MM.1S (cell line): ENCODE data around the gene PLEKHG5.

Experiments
- DNase-seq: peaks from one replicate; pipeline ENCODE4 v3.0.0-alpha.2; 2015
- H2AFZ ChIP-seq: fragments of 300-600 bp; sonication (generic); 2 replicates; pipeline ENCODE4 v1.6.0; 2016; ENCODE audit warnings: antibody characterized with exemption, low read length
- H3F3A ChIP-seq: fragments of 300-600 bp; sonication (generic); 2 replicates; pipeline ENCODE4 v1.6.1; 2016; ENCODE audit warnings: mild to moderate bottlenecking, antibody characterized with exemption, low read length, moderate library complexity, mixed read lengths; ENCODE audit not compliant: insufficient read depth
- H3K27ac ChIP-seq: fragments of 300-600 bp; sonication (generic); 2 replicates; pipeline ENCODE4 v1.5.1; 2016; ENCODE audit warnings: mild to moderate bottlenecking, low read length
- H3K27me3 ChIP-seq: fragments of 300-600 bp; sonication (generic); replicated peaks from 2 replicates; pipeline ENCODE4 v1.6.0; 2016; ENCODE audit warnings: low read length; ENCODE audit not compliant: insufficient read depth
- H3K36me3 ChIP-seq: fragments of 300-600 bp; sonication (generic); replicated peaks from 2 replicates; pipeline ENCODE4 v1.6.1; 2016; ENCODE audit warnings: mild to moderate bottlenecking, low read length, mixed read lengths; ENCODE audit not compliant: insufficient read depth
- H3K4me1 ChIP-seq: fragments of 300-600 bp; sonication (generic); 2 replicates; pipeline ENCODE4 v1.6.1; 2016; ENCODE audit warnings: low read length, mixed read lengths
- H3K4me2 ChIP-seq: fragments of 300-600 bp; sonication (generic); 2 replicates; pipeline ENCODE4 v1.6.0; 2016; ENCODE audit warnings: low read depth, low read length
- H3K4me3 ChIP-seq: fragments of 300-600 bp; sonication (generic); 2 replicates; pipeline ENCODE4 v1.5.1; 2016; ENCODE audit warnings: low read length, mixed read lengths
- H3K79me2 ChIP-seq: fragments of 300-600 bp; sonication (generic); 2 replicates; pipeline ENCODE4 v1.6.1; 2016; ENCODE audit warnings: mixed run types, low read length, mixed read lengths
- H3K9ac ChIP-seq: fragments of 300-600 bp; sonication (generic); 2 replicates; pipeline ENCODE4 v1.6.1; 2016; ENCODE audit warnings: low read length, mixed read lengths
- H3K9me2 ChIP-seq: fragments of 300-600 bp; sonication (generic); replicated peaks from 2 replicates; pipeline ENCODE4 v1.6.1; 2016; ENCODE audit warnings: mild to moderate bottlenecking, low read length, mixed read lengths; ENCODE audit not compliant: insufficient read depth
- H3K9me3 ChIP-seq: fragments of 300-600 bp; sonication (generic); replicated peaks from 2 replicates; pipeline ENCODE4 v1.6.1; 2016; ENCODE audit warnings: mild to moderate bottlenecking, low read length, mixed read lengths; ENCODE audit not compliant: insufficient read depth
- H4K20me1 ChIP-seq: fragments of 300-600 bp; sonication (generic); 2 replicates; pipeline ENCODE4 v1.6.1; 2016; ENCODE audit warnings: mild to moderate bottlenecking, low read length, moderate library complexity, mixed read lengths; ENCODE audit not compliant: insufficient read depth
- CTCF ChIP-seq: fragments of 300-600 bp; sonication (generic); IDR thresholded peaks from 2 replicates; pipeline ENCODE4 v1.5.1; 2016; ENCODE audit warnings: antibody characterized with exemption, low read length, mixed read lengths
- EZH2 ChIP-seq: fragments of 300-600 bp; sonication (generic); optimal IDR thresholded peaks from 2 replicates; pipeline ENCODE3; 2017; ENCODE audit warnings: low read depth, mild to moderate bottlenecking, antibody characterized with exemption, low read length, mixed read lengths
- EZH2phosphoT487 ChIP-seq: fragments of 300-600 bp; sonication (generic); IDR thresholded peaks from 2 replicates; pipeline ENCODE4 v1.6.1; 2018; ENCODE audit warnings: antibody characterized with exemption, low read length

Gene PLEKHG5

DNA sequence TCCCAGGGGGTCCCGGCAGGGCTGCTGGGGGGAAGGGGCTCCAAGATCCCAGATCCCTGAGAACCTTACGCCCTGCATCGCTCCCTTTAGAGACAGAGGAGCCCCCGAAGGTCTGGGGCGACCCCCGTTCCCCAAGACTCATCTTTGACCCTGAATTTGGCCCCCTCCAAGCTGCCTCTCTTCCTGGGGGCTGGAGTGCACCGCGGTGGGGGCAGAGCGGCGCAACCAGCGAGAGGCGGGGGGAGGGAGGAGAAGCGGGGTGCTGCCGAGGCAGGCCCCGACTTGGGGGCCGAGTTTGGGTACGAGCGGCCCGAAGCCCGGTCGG, 5.4 kb upstream of the PLEKHG5 start:
- no peaks in the 10 kb centered on the region for H3K9me3 ChIP-seq
- peak; percentile 45 for TF ChIP-seq EZH2
- TF ChIP-seq CTCF = no peak
- no peak for TF ChIP-seq EZH2phosphoT487
- no peaks in the 10 kb centered on the region for H3K4me1 ChIP-seq
- H4K20me1 ChIP-seq = no peaks in the 10 kb centered on the region
- no peaks in the 10 kb centered on the region for H3F3A ChIP-seq
- H2AFZ ChIP-seq = no peak overlapping the region
- no peak overlapping the region for H3K4me3 ChIP-seq
- no peak for DNase-seq
- no peak overlapping the region for H3K9ac ChIP-seq
- no peak overlapping the region for H3K4me2 ChIP-seq
- H3K9me2 ChIP-seq = no peaks in the 10 kb centered on the region
- H3K27me3 ChIP-seq = peaks cover 67% of the 10 kb centered on the region
- H3K27ac ChIP-seq = no peak overlapping the region
- no peaks in the 10 kb centered on the region for H3K79me2 ChIP-seq
- H3K36me3 ChIP-seq = no peaks in the 10 kb centered on the region

- no peaks in the 10 kb centered on the region for H4K20me1 ChIP-seq
- no peaks in the 10 kb centered on the region for H3K9me2 ChIP-seq
- H3F3A ChIP-seq = no peaks in the 10 kb centered on the region
- no peak for DNase-seq
- no peak overlapping the region for H3K4me3 ChIP-seq
- H3K4me2 ChIP-seq = no peak overlapping the region
- TF ChIP-seq CTCF (no peak), EZH2 (no peak), EZH2phosphoT487 (no peak)
- H3K9me3 ChIP-seq = no peaks in the 10 kb centered on the region
- peaks cover 62% of the 10 kb centered on the region for H3K27me3 ChIP-seq
- no peaks in the 10 kb centered on the region for H3K36me3 ChIP-seq
- H3K27ac ChIP-seq = no peak overlapping the region
- no peak overlapping the region for H3K9ac ChIP-seq
- no peaks in the 10 kb centered on the region for H3K4me1 ChIP-seq
- H3K79me2 ChIP-seq = no peaks in the 10 kb centered on the region
- no peak overlapping the region for H2AFZ ChIP-seq
These were observed 4.9 kb upstream of the PLEKHG5 start for GRCh38 chr1:6496365-6496721.

GRCh38 chr1:6495540-6496364, 4.3 kb upstream of the PLEKHG5 start:
- Histone ChIP-seq H3K36me3 (no peaks in the 10 kb centered on the region), H4K20me1 (no peaks in the 10 kb centered on the region), H3K27ac (no peak overlapping the region), H3K9me2 (no peaks in the 10 kb centered on the region), H3F3A (no peaks in the 10 kb centered on the region), H3K9me3 (no peaks in the 10 kb centered on the region), H2AFZ (no peak overlapping the region), H3K4me3 (no peak overlapping the region), H3K79me2 (no peaks in the 10 kb centered on the region), H3K4me1 (peaks cover 3% of the 10 kb centered on the region; the same call in 1 of the 2 replicates), H3K4me2 (no peak overlapping the region), H3K27me3 (peaks cover 56% of the 10 kb centered on the region), H3K9ac (no peak overlapping the region)
- no peak for DNase-seq
- no peak for TF ChIP-seq EZH2phosphoT487
- TF ChIP-seq EZH2 = no peak
- no peak for TF ChIP-seq CTCF
